ENCODE results near the gene IMMP1L. TPM values are rescaled to one million over a fixed set of nuclear protein-coding genes. Genes with fewer than 3 reads are reported as not detected.
A peak's percentile ranks its signal among the peaks of the same experiment; 100 is the strongest.
"Not testable (repeated sequence)": the region's sequence is repeated elsewhere in the genome, so short reads cannot be mapped to it uniquely, and the experiment has no call there.

IMMP1L gene
- total and polyA plus RNA-seq, 3 donors from 2014 or later, result 37.6 to 48.2 (median 40.1) TPM

GRCh38 chr11:31512117-31512516 lies 2.7 kb upstream of the IMMP1L start:
- TF ChIP-seq POLR2A (IDR thresholded peaks at IDR 0.05) (no peak), CTCF (IDR thresholded peaks at IDR 0.05) (no peak)
- intact Hi-C loops (cut with DNase I; ENCODE audit: low total_unique reads), result no loop called here

GRCh38 chr11:31509051-31509428 lies 382 bp downstream of the IMMP1L start:
- 2% methylated on average over 8 of the region's 8 CpGs for WGBS, 2 donors
- H3K27me3 ChIP-seq, result no peaks in the 10 kb centered on the region
- TF ChIP-seq POLR2A (IDR thresholded peaks at IDR 0.05) (no peak), CTCF (IDR thresholded peaks at IDR 0.05) (no peak)
- peak overlapping the region; percentile 73 to 92 for H3K27ac ChIP-seq
- peaks cover 5% of the 10 kb centered on the region for H3K4me1 ChIP-seq
- intact Hi-C loops (cut with DNase I; ENCODE audit: low total_unique reads), result no loop called here
- peak overlapping the region; percentile 72 to 89 for H3K4me3 ChIP-seq
- H3K9me3 ChIP-seq, result no peaks in the 10 kb centered on the region
- no peak for DNase-seq
- no peaks in the 10 kb centered on the region for H3K36me3 ChIP-seq (ENCODE audit: low read depth, missing control alignments)

More at GRCh38 chr11:31512117-31512516, 2.7 kb upstream of the IMMP1L start:
- Histone ChIP-seq H3K36me3 (ENCODE audit: low read depth, missing control alignments) (no peaks in the 10 kb centered on the region), H3K27ac (no peak overlapping the region), H3K27me3 (no peaks in the 10 kb centered on the region), H3K4me1 (peaks cover 5% of the 10 kb centered on the region), H3K9me3 (no peaks in the 10 kb centered on the region), H3K4me3 (no peak overlapping the region)
- WGBS, 2 donors, result 90 to 94% methylated on average over 6 of the region's 6 CpGs
- no peak for DNase-seq

- no peaks in the 10 kb centered on the region for H3K27me3 ChIP-seq
- H3K4me1 ChIP-seq, result no peaks in the 10 kb centered on the region
- H3K9me3 ChIP-seq, result no peaks in the 10 kb centered on the region
- TF ChIP-seq POLR2A (IDR thresholded peaks at IDR 0.05), result no peak
- no peak for TF ChIP-seq CTCF (IDR thresholded peaks at IDR 0.05)
- H3K27ac ChIP-seq, result no peak overlapping the region
- H3K4me3 ChIP-seq, result no peak overlapping the region
- no peak for DNase-seq
- H3K36me3 ChIP-seq (ENCODE audit: low read depth, missing control alignments), result no peaks in the 10 kb centered on the region
- intact Hi-C loops (cut with DNase I; ENCODE audit: low total_unique reads), result no loop called here
- 92 to 94% methylated on average over 2 of the region's 2 CpGs for WGBS, 2 donors
Observed at GRCh38 chr11:31500560-31500959, 8.9 kb downstream of the IMMP1L start.

- intact Hi-C loops (cut with DNase I; ENCODE audit: low total_unique reads), result no loop called here
- H3K36me3 ChIP-seq (ENCODE audit: low read depth, missing control alignments), result no peaks in the 10 kb centered on the region
- DNase-seq, result no peak
- H3K4me1 ChIP-seq, result no peaks in the 10 kb centered on the region
- no peak overlapping the region for H3K27ac ChIP-seq
- H3K4me3 ChIP-seq, result no peak overlapping the region
- H3K9me3 ChIP-seq, result no peaks in the 10 kb centered on the region
- no peaks in the 10 kb centered on the region for H3K27me3 ChIP-seq
- no peak for TF ChIP-seq CTCF (IDR thresholded peaks at IDR 0.05)
- no peak for TF ChIP-seq POLR2A (IDR thresholded peaks at IDR 0.05)
- 81 to 84% methylated on average over 3 of the region's 3 CpGs for WGBS, 2 donors
Observed at GRCh38 chr11:31499576-31500178, 9.7 kb downstream of the IMMP1L start.

GRCh38 chr11:31493762-31494161 lies 15.7 kb downstream of the IMMP1L start:
- intact Hi-C loops (cut with DNase I; ENCODE audit: low total_unique reads), result loop anchor here (5.0 kb wide), 1 partner anchor 379 kb away; no protein-coding TSS in a partner anchor
- H3K36me3 ChIP-seq (ENCODE audit: low read depth, missing control alignments); H3K4me3 ChIP-seq; H3K27me3 ChIP-seq; H3K9me3 ChIP-seq; H3K4me1 ChIP-seq; DNase-seq; H3K27ac ChIP-seq: not testable (repeated sequence)
- WGBS, 2 donors, result 99 to 100% methylated on average over 3 to 4 of the region's 4 CpGs

Data from testis (tissue), 3 donors.